ENCODE measurements around the gene ADAMTSL4. TPM values are rescaled to one million over a fixed set of nuclear protein-coding genes. Genes with fewer than 3 reads are reported as not detected.

Gene ADAMTSL4
- total and polyA plus RNA-seq, 9 of the 15 experiments (the other 6 are each of a cell fraction or from before 2014, with no cell fraction given): 12.7 to 212 (median 35.6) TPM

DNA sequence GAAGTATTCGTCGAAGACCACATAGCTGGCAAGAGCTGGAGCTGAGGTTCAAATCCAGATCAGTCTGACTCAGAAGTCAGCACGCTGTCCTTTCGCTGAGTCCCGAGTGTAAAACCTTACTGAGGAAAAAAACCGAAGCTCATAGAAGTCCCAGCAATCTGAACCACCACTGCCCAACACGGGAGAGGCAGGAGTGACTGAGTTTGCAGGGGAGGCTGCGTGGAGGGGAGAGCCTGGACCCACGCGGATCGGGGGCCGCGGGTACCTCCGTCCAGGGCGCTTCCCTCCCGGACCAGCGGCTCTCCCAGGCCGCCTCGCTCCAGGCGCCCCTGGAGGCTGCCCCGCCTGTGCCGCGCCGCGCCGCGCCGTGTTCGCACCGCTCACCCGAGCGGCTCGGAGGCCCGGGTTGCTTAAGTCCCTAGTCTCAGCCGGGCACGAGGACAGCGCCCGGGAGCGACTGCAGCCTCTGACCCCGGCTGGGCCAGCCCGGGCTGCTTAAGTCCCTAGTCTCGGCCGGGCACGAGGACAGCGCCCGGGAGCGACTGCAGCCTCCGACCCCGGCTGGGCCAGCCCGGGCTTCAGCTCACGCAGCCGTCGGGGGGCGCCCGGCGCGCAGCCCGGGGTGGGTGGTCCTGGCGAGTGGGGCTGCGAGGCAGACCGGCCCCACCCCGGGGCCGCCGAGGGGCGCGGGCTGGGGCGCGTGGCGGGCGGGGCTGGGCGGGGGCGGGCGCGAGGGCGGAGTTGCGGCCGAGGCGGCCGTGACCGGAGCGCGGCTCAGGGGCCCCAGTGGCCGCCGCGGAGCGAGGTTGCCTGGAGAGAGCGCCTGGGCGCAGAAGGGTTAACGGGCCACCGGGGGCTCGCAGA, at the start of gene ADAMTSL4 (continued):
- TF ChIP-seq, protein P1, sequence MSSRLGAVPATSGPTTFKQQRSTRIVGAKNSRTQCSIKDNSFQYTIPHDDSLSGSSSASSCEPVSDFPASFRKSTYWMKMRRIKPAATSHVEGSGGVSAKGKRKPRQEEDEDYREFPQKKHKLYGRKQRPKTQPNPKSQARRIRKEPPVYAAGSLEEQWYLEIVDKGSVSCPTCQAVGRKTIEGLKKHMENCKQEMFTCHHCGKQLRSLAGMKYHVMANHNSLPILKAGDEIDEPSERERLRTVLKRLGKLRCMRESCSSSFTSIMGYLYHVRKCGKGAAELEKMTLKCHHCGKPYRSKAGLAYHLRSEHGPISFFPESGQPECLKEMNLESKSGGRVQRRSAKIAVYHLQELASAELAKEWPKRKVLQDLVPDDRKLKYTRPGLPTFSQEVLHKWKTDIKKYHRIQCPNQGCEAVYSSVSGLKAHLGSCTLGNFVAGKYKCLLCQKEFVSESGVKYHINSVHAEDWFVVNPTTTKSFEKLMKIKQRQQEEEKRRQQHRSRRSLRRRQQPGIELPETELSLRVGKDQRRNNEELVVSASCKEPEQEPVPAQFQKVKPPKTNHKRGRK (tag; IDR thresholded peaks at IDR 0.05): no peak
- no peak; a peak in 1 of 4 replicates for TF ChIP-seq CSDE1 (IDR thresholded peaks at IDR 0.05)
- TF ChIP-seq, protein P2, sequence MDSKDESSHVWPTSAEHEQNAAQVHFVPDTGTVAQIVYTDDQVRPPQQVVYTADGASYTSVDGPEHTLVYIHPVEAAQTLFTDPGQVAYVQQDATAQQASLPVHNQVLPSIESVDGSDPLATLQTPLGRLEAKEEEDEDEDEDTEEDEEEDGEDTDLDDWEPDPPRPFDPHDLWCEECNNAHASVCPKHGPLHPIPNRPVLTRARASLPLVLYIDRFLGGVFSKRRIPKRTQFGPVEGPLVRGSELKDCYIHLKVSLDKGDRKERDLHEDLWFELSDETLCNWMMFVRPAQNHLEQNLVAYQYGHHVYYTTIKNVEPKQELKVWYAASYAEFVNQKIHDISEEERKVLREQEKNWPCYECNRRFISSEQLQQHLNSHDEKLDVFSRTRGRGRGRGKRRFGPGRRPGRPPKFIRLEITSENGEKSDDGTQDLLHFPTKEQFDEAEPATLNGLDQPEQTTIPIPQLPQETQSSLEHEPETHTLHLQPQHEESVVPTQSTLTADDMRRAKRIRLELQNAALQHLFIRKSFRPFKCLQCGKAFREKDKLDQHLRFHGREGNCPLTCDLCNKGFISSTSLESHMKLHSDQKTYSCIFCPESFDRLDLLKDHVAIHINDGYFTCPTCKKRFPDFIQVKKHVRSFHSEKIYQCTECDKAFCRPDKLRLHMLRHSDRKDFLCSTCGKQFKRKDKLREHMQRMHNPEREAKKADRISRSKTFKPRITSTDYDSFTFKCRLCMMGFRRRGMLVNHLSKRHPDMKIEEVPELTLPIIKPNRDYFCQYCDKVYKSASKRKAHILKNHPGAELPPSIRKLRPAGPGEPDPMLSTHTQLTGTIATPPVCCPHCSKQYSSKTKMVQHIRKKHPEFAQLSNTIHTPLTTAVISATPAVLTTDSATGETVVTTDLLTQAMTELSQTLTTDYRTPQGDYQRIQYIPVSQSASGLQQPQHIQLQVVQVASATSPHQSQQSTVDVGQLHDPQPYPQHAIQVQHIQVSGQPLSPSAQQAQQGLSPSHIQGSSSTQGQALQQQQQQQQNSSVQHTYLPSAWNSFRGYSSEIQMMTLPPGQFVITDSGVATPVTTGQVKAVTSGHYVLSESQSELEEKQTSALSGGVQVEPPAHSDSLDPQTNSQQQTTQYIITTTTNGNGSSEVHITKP (IDR thresholded peaks at IDR 0.05; ENCODE audit: partially characterized antibody): no peak
- TF ChIP-seq PHTF2 (CRISPR knock-in tag; IDR thresholded peaks at IDR 0.05): no peak
- TF ChIP-seq, protein P3, sequence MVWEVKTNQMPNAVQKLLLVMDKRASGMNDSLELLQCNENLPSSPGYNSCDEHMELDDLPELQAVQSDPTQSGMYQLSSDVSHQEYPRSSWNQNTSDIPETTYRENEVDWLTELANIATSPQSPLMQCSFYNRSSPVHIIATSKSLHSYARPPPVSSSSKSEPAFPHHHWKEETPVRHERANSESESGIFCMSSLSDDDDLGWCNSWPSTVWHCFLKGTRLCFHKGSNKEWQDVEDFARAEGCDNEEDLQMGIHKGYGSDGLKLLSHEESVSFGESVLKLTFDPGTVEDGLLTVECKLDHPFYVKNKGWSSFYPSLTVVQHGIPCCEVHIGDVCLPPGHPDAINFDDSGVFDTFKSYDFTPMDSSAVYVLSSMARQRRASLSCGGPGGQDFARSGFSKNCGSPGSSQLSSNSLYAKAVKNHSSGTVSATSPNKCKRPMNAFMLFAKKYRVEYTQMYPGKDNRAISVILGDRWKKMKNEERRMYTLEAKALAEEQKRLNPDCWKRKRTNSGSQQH (CRISPR knock-in tag; IDR thresholded peaks at IDR 0.05): no peak
- TF ChIP-seq HNRNPL (IDR thresholded peaks at IDR 0.05; ENCODE audit: low read depth, low read length): peak; percentile 80; the same call in 1 of the 2 replicates
- no peak; the same call in 1 of the 2 replicates for TF ChIP-seq POLR2AphosphoS2 (IDR thresholded peaks at IDR 0.05; ENCODE audit: low read length)
- TF ChIP-seq ZNF24 (IDR thresholded peaks at IDR 0.05): no peak
- TF ChIP-seq L3MBTL2 (IDR thresholded peaks at IDR 0.05): peak; percentile 92
- TF ChIP-seq, protein P4, sequence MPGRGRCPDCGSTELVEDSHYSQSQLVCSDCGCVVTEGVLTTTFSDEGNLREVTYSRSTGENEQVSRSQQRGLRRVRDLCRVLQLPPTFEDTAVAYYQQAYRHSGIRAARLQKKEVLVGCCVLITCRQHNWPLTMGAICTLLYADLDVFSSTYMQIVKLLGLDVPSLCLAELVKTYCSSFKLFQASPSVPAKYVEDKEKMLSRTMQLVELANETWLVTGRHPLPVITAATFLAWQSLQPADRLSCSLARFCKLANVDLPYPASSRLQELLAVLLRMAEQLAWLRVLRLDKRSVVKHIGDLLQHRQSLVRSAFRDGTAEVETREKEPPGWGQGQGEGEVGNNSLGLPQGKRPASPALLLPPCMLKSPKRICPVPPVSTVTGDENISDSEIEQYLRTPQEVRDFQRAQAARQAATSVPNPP (IDR thresholded peaks at IDR 0.05; ENCODE audit: borderline replicate concordance, insufficient read depth, insufficient read length): no peak
- TF ChIP-seq, protein P5, sequence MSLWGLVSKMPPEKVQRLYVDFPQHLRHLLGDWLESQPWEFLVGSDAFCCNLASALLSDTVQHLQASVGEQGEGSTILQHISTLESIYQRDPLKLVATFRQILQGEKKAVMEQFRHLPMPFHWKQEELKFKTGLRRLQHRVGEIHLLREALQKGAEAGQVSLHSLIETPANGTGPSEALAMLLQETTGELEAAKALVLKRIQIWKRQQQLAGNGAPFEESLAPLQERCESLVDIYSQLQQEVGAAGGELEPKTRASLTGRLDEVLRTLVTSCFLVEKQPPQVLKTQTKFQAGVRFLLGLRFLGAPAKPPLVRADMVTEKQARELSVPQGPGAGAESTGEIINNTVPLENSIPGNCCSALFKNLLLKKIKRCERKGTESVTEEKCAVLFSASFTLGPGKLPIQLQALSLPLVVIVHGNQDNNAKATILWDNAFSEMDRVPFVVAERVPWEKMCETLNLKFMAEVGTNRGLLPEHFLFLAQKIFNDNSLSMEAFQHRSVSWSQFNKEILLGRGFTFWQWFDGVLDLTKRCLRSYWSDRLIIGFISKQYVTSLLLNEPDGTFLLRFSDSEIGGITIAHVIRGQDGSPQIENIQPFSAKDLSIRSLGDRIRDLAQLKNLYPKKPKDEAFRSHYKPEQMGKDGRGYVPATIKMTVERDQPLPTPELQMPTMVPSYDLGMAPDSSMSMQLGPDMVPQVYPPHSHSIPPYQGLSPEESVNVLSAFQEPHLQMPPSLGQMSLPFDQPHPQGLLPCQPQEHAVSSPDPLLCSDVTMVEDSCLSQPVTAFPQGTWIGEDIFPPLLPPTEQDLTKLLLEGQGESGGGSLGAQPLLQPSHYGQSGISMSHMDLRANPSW (CRISPR knock-in tag; IDR thresholded peaks at IDR 0.05): no peak; the same call in 1 of the 2 replicates
- TF ChIP-seq KDM4B (IDR thresholded peaks at IDR 0.05; ENCODE audit: borderline replicate concordance in 2 of 2, low read depth in 1 of 2): no peak
- TF ChIP-seq MAFK (IDR thresholded peaks at IDR 0.05; ENCODE audit: low read length): no peak

Data from K562 (cell line).